GM18867 (cell line): Measurements from ENCODE around the gene TMED6.

Source experiments
- ATAC-seq: cut with Tn5 transposase; IDR thresholded peaks from one replicate; pipeline ENCODE4 v1.9.1; 2021; ENCODE audit warnings: mild to moderate bottlenecking, moderate library complexity; ENCODE audit not compliant: unreplicated experiment

TMED6 gene

DNA sequence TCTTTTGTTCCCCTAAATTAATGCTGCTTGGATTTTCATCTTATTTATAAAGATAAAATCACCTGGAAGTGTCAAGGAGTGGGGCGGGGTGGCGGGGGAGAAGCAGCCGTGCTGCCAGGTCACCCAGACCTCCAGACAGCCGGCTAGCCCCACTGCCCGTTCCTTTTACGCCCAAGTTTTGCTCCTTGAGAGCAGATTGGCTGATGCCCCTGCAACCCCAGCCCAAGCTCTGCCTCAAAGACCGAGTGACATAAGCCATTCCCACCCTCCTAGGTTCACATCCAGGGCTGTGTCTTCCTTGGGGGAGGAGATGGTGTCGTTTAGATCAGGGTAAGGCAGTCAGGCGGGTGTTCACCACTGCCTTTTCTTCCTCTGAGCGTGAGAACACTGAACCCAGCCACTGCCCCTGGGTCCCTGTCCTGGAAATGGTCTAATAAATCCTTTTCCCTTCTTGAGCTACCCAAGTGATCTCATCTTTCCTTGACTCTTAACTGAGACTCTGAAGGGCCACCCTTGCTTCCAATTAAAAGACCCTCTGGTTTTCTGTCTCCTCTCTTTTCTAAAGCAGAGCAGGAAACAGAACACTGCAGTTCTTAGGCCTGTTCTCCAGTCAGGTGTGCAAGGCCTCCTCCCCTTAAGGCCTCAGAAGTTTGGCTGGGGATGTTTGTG lies 26.9 kb downstream of the TMED6 start:
- ATAC-seq: no peak

GRCh38 chr16:69324013-69324531 lies 27.5 kb downstream of the TMED6 start:
- no peak for ATAC-seq

DNA sequence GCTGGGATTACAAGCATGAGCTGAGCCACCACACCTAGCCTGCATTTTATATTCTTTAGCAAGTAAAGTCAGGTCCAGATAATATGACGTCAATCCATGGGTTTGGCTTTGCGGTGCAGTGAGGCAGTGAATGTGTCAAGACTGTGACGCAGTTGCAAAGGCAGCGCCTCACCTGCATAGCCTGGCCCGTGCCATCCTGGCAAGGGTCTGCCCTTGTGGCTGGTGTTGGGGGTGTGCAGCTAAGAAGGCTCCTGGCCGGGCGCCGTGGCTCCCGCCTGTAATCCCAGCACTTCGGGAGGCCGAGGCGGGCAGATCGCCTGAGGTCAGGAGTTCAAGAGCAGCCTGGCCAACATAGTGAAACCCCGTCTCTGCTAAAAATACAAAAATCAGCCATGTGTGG lies 28.2 kb downstream of the TMED6 start:
- no peak for ATAC-seq

DNA sequence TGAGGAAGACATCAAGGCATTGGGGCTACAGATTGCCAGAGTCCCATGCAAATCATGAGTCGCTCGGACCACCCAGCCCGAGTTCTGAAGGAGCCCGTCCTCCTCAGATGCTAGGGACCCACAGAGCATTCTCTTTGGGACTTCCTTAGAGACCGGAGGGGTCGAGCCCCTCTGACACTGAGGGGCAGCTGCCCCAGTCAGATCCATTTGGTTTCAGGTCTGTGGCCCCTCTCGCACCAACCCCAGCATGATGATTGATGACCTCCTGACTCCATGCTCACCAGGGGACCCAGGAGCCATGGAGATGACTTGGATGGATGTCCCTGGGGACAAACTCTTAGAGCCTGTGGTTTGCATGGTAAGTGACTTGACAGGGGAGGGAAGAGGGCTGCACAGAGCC lies 29.2 kb downstream of the TMED6 start:
- ATAC-seq: no peak

GRCh38 chr16:69321080-69321479 lies 30.5 kb downstream of the TMED6 start:
- no peak for ATAC-seq

- ATAC-seq: no peak
Observed at GRCh38 chr16:69320740-69321073, 30.9 kb downstream of the TMED6 start.

- no peak for ATAC-seq
Observed at GRCh38 chr16:69319826-69320739, 31.5 kb downstream of the TMED6 start.

DNA sequence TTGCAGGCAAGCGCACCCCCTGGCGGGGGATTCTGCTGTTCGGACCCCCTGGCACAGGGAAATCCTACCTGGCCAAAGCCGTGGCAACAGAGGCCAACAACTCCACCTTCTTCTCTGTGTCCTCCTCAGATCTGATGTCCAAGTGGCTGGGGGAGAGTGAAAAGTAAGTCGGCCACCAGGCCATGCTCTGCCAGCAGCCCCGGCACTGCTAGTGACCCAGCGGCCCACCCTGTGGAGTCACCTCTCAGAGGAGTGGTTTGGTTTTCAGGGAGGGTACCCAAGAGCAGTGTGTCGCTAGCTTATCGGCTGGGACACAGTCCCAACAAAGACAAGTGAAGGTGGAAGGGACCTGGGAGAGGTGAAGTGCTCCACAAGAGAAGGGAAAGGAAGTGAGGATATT lies 32.2 kb downstream of the TMED6 start:
- ATAC-seq: no peak

- no peak for ATAC-seq
Observed at GRCh38 chr16:69318911-69319289, 32.7 kb downstream of the TMED6 start.

DNA sequence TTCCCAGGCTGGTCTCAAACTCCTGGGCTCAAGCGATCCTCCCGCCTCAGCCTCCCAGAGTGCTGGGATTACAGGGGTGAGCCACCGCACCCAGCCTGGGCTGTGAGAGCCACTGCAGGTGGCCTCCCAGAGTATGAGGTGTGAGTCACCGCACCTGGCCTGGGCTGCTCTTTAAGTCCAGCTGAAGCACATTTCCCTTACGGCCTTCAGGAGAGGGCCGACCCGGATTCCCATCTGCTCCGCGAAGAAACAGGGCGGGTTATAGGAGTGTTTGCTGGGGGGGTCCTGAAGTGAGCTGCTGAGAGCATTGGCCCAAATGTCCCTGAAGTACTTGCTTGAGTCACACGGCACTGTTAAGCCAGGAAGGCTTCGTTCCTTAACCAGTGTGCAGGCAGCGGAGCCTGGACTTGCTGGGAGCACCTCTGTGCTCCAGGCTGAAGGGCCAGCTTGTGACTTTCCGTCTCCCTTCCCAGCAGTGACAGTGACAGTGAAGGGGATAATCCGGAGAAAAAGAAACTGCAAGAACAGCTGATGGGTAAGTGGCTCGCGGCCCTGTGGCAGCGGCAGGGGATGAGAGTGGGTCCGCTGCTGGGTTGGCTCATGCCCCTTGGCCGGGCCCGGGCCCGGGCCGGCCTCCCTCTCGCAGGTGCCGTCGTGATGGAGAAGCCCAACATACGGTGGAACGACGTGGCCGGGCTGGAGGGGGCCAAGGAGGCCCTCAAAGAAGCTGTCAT lies 33.2 kb downstream of the TMED6 start:
- no peak for ATAC-seq

GRCh38 chr16:69316595-69317034 lies 35.0 kb downstream of the TMED6 start:
- no peak for ATAC-seq

DNA sequence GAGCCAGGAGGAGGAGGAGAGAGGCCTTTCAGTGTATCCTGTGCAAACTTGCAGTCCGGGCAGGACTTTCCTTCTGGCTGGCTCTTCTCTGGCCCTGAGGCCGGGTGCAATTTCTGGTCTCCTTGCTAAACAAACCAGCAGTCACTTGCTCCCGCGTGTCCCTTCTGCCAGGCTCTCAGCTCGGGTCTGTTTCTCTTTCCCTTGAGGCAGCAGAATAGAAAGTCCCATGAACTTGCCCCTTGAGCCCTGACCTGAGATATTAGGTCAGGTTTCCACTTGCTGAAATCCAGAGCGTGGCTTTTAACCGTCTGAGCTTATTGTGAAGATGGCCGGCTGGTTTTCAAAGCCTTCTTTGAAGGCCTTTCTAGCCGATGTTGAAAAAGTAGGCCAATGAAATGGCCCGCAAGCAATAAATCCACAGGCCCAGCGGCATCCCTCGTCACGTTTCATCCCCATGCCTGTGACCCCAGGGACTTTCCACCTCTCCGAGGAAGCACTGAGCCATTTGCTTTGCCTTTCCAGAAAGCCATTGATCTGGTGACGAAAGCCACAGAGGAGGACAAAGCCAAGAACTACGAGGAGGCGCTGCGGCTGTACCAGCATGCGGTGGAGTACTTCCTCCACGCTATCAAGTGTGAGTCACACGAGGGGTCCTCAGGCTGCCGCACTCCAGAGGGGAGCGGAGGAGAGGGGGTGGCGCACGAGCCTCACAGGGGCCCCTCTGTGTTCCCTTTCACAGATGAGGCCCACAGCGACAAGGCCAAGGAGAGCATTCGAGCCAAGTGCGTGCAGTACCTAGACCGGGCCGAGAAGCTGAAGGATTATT lies 35.9 kb downstream of the TMED6 start:
- ATAC-seq: no peak

DNA sequence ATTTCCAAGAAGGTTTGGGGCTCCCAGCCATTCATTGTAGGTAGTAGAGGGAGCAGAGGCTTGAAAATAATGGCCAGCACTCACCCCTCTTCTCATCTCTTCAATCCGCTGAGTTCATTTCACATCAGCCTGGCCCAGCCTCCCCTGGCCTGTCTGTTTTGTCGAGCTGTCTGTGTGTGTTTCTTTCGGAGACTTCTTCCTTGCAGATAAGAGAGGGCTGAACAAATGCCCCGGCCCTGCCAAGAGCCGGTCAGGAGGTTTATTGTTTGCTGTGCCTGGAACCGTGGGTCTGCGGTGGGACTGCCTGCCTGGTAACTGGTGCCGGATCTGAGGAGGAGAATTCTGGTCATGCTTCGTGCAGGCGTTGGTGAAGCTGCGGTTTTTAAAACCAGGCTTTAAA lies 37.1 kb downstream of the TMED6 start:
- ATAC-seq: no peak

DNA sequence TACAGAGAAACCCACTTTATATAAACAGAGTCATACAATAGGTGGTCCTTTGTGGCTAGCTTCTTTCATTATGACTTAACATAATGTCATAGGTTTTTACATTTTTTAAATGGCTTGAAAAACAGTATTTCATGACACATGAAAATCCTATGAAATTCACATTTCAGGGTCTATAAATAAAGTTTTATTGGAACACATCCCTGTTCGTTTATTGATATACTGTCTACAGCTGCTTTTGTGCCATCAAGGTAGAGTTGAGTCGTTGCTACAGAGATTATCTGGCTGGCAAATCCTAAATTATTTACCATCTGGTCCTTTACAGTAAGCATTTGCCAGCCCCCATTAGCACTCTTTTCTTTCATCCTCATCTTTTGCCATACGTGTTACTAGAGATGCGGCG lies 38.1 kb downstream of the TMED6 start:
- no peak for ATAC-seq

DNA sequence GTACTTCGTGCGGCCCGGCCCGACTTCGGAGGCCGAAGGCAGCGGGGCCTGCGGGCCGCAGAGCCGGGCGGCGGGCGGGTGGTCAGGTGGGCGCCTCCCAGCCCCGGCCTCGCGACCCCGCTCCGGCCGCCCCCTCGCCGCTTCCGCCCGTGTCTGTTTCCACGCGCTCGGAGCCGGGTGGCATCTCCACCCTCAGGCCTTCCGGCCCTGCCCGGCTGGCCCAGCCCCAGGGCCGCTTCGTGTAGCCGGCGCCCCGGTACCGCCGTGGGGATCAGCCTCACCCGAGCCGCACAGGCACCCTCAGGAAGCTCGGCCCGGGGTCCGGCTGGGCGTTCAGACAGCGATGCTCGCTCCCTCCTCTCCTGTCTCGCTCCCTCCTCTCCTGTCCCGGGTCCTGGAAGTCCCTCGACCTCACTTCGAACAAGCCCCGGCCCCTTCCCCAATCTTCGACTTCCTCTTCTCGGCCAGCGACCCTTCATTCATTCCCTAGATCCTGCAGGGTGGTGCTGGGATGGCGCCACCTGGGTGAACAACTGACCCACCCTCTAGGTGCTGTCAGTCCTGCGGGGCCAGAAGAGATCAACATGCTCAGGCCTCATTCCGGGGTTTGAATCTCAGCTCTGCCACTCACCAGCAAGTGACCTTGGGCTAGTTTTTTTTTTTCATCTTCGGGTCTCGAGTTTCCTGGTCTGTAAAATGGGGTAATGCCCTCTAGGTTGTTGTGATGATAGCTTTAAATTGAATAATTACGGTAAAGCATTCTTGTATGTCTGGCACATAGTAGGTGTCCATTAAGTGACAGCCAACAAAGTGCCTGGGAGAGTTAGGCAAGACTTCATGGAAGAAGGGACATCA lies 39.8 kb downstream of the TMED6 start:
- ATAC-seq: peak; percentile 47

DNA sequence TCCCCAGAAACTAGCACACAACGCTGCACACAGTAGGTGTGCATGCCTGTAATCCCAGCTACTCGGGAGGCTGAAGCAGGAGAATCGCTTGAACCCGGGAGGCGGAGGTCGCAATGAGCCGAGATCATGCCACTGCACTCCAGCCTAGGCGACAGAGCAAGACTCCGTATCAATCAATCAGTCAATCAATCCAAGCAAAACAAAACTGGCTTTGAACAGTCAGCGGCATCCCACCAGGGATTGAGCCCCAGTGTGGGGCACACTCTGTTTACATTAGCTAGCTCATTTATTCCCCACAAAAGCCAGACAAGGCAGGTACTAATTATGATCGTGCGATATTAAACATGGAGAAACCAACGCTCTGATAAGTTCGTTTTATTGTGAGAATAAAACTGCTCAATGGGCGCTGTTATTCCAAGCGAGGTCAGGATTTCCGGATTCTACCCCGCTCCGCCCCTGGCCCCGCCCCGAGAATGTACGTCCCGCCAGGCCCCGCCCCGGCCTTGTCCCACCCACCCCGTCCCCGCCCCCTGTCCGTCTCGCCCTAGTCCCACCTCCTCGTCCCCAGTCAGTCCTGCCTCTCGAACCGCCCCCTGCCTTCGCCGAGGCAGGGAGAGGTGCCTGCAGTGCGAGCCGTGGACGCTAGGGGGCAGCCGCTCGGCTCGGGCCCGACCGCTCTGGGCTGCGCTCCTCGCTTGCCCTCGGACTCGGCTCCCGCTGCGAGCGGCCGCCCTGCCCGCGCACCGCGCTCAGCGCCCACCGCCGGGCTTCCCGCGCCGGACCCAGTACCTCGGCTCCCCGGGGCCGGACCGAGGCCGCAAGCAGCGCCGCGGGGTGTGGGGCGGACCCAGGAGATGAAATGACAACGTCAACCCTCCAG lies 40.7 kb downstream of the TMED6 start, which contains the start of gene VPS4A:
TSS of gene VPS4A (plus strand) at position 698 of the 880 bp plus-strand sequence. CDS start at position 860, 162 bp downstream.
- peak; percentile 90 for ATAC-seq

- no peak for ATAC-seq
Observed at GRCh38 chr16:69309316-69309715, 42.3 kb downstream of the TMED6 start.

DNA sequence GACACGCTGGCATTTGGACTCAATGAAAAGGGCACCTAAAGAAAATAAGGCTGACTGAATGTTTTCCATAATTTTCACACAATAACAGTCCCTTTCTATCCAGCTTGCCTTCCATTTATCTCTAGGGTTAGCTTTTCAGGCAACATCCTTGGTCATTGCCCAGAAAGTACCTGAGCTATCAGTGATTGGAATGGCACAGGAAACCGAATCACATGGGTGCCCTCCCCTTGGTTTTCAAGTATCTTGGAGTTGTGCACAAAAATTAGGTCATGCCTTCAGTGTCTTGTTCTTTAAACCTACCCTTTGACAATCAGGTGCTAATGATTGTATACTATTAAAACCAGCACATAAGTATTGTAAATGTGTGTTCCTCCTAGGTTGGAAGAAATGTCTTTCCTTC lies 43.7 kb downstream of the TMED6 start:
- ATAC-seq: no peak

GRCh38 chr16:69307091-69307490 lies 44.5 kb downstream of the TMED6 start:
- no peak for ATAC-seq
